NK-92 (cell line): Measurements from ENCODE around the gene LRCOL1.
"Not testable (repeated sequence)": the region's sequence is repeated elsewhere in the genome, so short reads cannot be mapped to it uniquely, and the experiment has no call there.

ENCODE experiments used
- DNase-seq: peaks from one replicate; lab custom pipeline; 2025; ENCODE audit not compliant: unreplicated experiment; lab: John Stamatoyannopoulos, UW

The LRCOL1 gene

DNA sequence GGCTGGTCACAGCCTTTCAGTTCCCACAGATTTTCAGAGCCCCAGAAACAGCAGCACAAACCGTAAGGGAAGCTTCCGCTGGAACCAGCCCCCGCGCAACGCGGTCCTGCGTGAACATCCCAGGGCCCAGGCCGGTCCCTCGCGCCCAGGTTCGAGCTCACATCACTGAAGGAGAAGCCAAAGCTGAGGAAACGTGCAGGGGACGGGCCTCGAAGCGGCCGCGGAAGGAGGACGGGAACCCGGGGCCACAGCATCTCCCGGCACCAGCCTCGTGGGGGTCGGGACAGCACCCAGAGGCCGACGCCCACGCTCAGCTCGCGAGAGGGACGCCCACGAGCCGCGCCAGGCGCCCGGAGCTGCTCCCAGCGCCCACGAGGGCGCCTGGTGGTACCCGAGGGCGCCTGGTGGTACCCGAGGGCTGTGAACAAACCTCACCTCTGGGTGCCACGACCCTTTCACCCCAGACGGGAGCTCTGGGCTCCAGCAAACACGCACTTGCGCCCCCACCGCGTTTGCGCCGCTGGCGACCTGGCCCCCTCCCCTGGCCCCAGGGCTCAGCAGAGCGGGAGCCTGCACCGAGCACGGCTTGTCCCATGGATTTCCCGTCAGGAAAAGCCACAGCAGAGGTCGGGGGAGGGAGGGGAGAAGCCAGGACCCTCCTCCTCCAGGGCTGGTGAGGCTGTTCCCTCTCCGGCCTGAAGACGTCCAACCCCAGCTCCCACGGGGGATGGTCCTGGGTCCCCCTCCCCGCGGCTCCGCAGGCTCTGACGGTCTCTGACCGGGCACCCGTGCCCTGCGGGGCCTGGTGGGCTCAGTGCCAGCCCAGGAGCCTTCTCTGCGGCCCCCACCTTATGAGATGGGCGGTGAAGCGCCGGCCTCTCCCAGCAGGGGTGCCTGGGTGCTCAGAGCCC, 6.9 kb downstream of the LRCOL1 start:
- DNase-seq, result no peak

DNA sequence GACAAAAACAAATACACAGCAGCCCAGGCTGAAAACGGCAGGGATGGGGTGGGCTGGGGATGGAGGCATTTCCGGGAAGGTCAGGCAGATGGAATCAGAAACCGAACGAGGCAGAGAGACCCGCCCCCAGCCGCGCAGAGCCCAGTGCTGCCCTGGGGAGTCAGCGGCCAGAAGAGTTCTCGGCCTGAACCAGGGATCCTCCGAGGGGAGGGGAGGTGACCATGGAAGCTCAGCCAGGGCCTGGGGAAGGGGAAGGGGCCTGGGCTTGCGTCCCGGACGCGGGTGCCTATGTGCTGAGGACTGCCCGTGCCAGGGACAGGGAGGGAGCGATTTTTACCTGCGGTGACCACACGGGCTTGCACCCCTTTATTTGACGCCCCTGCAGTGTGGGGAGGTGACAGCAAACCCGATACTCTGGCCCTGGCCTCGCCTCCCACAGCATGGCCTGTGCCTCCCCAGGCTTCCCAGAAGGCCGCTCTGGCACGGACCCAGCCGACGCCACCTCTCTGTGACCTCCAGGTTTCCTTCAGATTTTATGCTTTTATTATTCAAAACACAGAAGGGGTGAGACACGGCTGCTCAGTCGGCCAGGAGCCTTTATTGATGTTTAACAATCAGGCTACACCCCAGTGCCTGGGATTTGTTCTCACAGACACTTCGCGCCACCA, 7.7 kb downstream of the LRCOL1 start:
- DNase-seq, result no peak

DNA sequence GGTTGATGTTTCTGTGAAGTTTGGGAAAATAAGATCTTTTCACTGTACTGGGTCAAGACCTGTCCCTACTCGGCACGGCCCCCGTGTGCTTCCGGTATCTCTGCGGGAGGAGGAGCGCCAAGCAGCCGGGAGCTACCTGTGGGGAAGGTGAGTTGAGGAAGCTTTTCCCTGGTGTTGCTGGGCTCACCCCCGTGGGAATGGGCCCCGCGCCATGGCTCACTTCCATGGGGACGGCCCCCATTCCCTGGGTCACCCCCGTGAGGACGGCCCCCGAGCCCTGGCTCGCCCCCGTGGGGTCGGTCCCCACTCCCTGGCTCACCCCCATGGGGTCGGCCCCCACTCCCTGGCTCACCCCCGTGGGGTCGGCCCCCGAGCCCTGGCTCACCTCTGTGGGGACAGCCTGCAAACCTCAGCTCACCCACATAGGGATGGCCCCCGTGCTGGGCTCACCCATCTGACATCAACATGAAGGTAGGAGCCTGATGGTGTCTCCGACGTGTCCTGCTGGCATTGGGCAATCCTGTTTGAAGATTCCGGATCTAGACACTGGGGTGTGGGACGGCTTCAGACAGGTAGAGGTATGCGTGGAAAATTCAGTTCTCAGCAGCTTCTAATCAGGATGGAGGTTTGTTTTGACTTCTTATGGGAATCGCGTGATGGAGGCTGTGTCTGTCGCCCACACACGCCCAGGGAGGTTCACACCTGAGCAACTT, 9.1 kb downstream of the LRCOL1 start:
- no peak for DNase-seq

DNA sequence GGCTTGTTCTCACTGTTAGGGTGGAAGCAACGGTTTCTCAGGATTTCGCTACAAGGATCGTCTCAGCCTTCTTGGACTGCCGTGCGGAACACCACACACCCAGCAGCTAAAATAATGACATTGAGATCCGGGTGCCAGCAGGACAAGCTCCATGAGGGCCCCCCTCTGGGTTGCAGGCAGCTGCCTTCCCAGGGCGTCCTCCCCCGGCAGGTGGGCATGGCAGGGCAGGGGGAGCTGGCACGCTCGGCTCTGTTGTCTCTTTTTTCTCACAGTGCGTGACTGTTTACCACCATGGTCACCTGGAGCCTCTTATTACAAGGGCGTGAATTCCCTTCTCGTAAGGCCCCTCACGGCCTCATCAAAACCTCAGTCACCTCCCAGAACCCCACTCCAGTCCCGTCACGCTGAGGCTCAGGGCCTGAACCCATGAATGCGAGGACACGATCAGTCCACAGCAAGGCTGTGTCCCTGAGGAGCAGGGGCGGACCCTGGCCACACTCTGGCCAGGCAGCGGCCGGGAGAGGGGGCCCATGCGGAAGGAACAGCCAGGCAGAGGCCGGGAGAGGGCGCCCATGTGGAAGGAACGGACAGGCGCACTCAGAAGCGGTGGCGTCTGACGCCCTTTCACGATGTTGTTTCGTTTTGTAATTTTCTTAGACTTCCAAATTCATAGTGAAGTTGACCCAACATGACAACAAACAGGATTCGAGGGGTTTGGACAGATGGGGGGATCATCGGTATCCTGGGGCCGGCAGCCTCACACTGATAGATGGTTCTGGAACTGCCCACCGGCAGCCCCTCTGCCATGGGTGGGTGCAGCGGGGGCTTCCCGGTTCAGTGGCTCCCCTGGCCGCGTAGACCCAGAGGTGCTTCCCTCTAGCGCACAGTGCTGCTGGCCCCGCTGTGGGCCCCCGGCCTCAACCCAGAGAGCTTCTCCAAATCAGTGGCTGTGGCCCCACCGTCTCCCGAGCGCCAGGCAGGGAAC, 10.0 kb downstream of the LRCOL1 start:
- no peak for DNase-seq

DNA sequence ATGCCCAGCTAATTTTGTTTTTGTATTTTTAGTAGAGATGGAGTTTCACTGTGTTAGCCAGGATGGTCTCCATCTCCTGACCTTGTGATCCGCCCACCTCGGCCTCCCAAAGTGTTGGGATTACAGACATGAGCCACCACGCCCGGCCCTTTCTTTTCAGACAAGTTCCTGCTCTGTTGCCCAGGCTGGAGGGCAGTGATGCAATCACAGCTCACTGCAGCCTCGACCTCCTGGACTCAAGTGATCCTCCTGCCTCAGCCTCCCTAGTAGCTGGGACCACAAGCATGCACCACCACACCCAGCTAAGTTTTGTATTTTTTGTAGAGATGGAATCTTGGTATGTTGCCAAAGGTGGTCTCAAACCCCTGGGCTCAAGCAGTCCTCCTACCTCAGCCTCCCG, 10.9 kb downstream of the LRCOL1 start:
- DNase-seq, result not testable (repeated sequence)

DNA sequence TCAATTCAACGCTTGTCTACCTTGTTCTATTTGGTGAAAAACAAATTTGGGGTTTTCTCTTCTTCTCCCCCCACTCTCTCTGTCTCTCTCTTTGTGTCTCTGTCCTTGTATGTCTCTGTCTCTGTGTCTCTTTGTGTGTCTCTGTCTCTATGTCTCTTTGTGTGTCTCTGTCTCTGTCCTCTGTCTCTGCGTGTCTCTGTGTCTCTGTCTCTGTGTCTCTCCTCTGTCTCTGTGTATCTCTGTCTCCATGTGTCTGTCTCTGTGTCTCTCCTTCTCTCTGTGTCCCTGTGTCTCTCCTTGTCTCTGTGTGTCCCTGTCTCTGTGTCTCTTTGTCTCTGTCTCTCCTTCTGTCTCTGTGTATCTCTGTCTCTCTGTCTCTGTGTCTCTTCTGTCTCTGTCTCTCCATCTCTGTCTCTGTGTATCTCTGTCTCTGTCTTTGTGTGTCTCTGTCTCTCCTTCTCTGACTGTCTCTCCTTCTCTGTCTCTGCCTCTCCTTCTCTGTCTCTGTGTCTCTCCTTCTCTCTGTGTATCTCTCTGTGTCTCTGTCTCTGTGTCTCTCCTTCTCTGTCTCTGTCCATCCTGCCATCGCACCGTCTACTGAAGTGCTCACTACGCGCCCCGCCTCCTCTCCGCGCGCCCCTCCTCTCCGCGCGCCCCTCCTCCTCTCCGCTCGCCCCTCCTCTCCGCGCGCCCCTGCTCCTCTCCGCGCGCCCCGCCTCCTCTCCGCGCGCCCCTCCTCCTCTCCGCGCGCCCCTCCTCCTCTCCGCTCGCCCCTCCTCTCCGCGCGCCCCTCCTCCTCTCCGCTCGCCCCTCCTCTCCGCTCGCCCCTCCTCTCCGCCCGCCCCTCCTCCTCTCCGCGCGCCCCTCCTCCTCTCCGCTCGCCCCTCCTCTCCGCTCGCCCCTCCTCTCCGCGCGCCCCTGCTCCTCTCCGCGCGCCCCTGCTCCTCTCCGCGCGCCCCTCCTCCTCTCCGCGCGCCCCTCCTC, 12.8 kb downstream of the LRCOL1 start:
- no peak for DNase-seq

DNA sequence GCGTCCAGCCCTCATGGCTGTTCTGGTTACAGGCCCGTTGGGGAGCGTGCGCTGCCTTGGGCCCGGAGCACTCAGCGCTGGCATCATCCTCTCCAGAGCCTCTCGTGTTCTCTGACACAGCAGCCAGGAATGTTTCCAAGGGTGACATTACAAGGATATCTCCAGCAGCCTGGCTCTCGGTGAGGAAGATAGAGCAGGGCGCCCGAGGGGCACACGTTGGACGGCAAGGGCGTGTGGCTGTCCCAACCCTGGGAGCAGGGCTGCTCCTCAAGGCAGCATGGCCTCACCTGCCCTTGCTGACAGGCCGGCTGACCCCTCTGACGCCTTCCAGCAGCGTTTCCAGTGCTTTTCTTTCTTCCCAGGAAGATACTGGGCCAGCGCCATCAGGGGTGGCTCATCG, 14.4 kb downstream of the LRCOL1 start:
- no peak for DNase-seq

DNA sequence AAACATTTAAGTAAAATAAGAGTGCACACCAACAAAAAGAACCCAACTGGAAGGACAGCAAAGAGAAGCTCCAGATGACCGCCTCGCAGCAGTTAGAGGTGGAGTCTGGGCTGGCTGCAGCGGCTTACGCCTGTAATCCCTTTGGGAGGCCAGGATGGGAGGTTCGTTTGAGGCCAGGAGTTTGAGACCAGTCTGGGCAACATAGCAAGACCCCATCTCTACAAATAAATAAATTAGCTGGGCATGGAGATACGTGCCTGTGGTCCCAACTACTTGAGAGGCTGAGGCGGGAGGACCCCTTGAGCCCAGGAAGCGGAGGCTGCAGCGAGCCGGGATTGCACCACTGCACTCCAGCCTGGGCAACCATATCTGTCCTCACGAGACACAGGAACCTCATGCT, 15.2 kb downstream of the LRCOL1 start:
- no peak for DNase-seq

DNA sequence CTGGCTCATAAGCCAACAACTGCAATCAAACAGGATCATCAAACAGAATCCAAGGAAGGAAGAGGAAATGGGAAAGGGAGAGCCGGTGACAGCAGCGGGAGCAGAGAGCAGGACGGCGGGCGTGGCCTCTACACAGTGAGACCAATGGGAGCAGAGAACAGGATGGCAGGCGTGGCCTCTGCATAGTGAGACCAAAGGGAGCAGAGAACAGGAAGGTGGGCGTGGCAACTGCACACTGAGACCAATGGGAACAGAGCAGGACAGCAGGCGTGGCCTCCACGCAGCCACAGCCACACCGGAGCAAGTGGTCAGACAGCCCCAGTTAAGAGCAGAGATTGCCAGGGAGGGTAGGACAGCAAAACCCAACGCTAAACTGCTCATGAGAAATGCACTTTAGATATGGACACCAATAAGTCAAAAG, 16.4 kb downstream of the LRCOL1 start:
- DNase-seq, result no peak

DNA sequence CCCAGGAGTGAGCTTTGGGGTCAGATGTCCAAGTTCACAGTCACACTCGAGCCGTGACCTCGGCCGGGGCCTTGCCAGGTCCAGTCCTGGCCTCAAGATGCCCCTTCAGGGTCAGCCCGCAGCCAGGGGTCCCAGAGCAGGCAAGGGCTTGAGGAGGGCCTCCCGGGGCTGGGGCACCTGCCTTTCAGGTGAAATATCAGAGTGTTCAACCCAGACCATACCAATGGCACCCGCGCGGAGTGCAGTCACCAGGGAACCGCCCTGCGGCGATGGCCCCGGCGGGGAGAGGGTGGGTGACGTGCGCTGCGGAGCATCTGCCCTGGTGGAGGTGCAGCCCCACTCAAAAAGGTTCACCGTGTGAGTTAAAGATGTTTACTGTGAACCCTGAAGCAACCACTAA, 16.9 kb downstream of the LRCOL1 start:
- DNase-seq, result no peak

DNA sequence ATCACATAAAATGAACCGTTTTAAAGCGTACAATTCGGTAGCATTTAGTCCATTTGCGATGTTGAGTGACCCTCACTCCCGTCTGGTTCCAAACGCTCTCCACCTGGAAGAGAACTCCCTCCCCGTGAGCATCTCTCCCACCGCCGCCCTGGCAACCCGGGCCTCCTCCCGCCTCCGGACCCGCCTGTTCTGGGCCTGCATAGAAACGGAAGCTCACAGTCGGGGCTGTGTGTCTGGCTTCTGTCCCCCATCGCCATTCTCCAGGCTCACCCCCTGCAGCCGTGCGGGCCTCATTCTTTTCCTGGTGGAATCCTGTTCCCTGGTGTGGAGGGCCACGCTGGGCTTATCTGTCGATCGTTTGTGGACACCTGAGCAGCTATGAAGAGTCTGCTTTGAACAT, 17.3 kb downstream of the LRCOL1 start:
- DNase-seq, result no peak

DNA sequence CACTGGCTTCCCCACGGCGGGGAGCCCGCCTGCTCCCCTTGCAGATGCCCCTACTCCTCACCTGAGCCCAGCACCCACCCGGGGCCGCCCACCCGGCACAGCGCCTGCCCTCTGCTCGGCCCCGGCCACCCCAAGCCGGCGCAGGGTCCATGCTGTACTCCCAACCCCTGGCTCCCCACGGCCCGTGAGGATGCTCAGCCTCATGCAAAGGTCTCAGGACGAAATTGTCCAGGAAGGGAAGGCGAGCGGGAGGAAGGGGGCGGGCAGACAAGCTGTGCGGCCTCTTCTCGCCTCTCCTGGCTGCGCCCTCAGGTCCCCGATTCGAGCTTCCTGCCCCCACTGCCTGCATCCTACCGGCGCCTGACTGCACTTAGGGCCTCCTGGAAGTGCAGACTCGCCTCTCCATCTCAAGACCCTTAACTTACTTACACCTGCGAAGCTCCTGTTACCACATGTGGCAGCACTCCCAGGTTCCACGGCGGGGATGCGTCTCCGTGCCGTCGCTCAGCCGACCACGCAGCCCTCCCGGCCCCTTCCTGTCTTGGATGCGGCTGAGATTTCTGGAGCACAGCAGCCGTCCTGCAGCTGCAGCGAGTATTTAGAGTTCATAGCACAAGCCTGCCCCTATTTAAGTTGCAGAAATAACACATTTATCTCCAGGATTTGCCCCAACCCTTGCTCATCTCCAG, 18.0 kb downstream of the LRCOL1 start:
- DNase-seq, result no peak

DNA sequence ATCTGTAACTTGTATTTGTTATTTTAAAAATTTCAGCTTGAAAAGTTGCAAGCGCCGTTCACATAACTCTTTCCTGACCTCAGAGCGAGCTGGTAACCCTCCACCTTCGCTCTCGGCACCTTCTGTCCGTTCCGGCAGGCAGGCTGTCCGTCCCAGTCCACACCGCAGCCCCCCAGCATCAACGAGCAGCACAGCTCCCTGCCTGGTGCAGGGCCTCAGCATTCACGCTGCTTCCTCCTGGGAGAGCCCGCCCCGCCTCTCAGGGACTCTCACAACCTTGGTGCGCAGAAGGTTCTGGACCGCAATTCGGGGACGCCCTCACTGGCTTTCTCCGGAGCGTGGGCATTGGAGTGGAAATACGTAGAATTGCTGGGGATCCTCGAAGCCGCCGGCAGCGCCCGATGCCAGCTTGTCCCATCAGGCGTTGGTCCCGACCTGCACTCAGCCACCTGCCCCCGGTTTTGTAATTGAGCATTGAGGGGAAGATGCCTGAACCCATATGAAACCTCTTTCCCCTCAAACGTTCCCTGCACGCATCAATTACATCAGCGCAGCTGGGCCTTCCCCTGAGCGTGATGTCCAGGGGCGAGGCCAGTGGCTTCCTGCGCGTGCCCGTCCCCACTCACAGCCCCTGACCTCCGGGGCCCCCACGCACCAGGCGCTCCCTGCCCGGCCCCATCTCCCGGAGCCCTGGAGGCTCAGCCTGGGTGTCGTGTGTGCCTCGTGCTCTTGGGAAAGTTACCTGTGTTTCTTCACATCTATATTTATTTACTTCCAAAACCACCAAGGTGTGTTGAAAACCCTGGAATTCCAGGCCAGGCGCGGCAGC, 19.1 kb downstream of the LRCOL1 start:
- no peak for DNase-seq

DNA sequence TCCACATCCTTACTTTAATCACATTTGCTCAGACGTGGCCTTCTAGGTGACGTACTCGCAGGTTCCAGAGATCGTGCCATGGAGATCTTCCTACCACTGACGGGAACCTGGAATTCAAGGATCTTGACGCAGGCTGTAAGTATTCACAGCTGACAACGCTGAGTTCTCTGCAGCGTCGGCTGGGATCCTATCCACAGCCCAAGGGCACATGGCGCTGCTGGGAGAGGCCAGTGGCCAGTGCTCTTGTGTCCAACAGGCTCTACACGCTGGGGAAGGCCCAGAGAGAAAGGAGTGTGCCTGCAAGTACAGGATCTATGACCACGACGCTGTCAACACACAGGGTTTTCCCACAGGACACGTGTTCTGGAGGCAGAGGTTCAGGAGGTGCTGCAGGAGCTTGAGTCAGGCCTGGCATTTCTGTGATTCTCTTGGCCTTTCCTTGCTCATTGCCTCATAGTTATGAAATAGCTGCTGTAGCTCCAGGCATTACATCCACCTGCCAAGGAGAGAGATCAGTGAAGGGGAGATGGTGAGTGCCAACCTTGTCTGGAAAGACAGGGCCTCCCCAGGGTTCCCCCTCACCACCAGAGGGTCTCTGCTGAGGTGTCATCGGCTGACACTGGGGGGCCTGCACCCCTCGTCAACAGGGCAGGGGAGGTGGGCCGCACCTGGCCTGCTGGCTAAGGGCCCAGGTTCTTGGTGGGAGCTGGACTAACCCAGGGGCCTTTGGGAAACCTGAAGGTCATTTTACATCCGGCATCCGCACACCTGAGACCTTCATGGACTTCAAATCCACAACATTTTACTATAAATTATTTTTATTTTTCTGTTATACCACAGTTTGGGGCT, 21.3 kb downstream of the LRCOL1 start:
- no peak for DNase-seq

DNA sequence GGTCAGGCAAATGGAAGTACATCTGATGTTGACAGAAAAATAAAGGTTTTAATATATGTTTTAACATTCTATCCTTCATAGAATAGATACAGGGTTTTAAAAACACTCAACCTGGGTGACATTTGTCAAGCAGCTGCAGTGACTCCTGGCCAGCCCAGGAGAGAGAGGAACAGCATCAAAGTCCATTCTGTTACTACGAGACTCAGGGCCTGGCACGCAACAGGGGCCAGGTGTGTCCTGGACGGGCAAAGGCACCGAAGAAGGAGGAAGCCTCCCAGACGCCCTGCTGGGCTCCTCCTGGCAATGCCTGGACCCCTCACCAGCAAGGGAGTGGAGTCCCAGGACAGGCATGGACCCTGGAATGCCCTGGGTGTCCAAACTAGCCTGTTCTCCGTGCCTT, 22.1 kb downstream of the LRCOL1 start:
- DNase-seq, result no peak

DNA sequence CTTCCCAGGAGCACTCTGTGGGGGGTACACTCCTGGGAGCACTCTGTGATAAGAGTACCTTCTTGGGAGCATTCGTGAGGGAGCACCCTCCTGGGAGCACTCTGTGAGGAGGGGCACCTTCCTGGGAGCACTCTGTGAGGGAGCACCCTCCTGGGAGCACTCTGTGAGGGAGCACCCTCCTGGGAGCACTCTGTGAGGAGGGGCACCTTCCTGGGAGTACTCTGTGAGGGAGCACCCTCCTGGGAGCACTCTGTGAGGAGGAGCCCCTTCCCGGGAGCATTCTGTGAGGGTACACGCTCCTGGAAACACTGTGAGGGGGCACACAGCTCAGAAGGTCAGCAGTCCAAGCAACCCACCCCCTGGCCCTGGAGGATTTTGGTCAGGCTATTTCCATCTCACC, 22.6 kb downstream of the LRCOL1 start:
- no peak for DNase-seq

DNA sequence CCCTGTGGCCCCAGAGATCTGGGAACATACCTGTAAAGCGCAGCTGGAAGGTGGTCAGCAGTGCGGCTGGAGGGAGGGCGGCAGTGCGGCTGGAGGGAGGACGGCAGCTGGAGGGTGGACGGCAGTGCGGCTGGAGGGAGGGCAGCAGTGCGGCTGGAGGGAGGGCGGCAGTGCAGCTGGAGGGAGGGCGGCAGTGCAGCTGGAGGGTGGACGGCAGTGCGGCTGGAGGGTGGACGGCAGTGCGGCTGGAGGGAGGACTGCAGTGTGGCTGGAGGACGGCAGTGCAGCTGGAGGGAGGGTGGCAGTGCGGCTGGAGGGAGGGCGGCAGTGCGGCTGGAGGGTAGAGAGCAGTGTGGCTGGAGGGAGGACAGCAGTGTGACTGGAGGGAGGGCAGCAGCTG, 23.5 kb downstream of the LRCOL1 start:
- no peak for DNase-seq
